ENCODE data around the gene GPR50. TPM values are rescaled to one million over a fixed set of nuclear protein-coding genes. Genes with fewer than 3 reads are reported as not detected.

GPR50 gene
- polyA plus RNA-seq, 1 of the 3 experiments (the other 2 are of a cell fraction) = not detected

GRCh38 chrX:151183912-151184565 lies 7.7 kb downstream of the GPR50 start:
- DNase-seq = no peak

GRCh38 chrX:151184705-151185104 lies 8.3 kb downstream of the GPR50 start:
- H4K20me1 ChIP-seq (ENCODE audit: insufficient read depth) = no peaks in the 10 kb centered on the region
- no peaks in the 10 kb centered on the region for H3K36me3 ChIP-seq (replicated peaks in 1 of 2; ENCODE audit: control insufficient read depth in 1 of 2, insufficient read depth in 2 of 2, low read length in 1 of 2)
- 5% methylated on average over 2 of the region's 2 CpGs for WGBS (ENCODE audit: low lambda C conversion rate)
- H3K4me2 ChIP-seq = no peak overlapping the region
- TF ChIP-seq RAD21 (IDR thresholded peaks at IDR 0.05; ENCODE audit: low read length) (no peak), RFX5 (IDR thresholded peaks at IDR 0.05; ENCODE audit: low read length) (no peak), EZH2phosphoT487 (IDR thresholded peaks at IDR 0.05; ENCODE audit: borderline replicate concordance, low read depth) (no peak), NFIC (IDR thresholded peaks at IDR 0.05; ENCODE audit: borderline replicate concordance) (no peak), MXI1 (IDR thresholded peaks at IDR 0.05; ENCODE audit: low read depth, low read length) (no peak), TEAD4 (IDR thresholded peaks at IDR 0.05; ENCODE audit: borderline replicate concordance, insufficient read depth) (no peak), JUND (IDR thresholded peaks at IDR 0.05) (no peak)
- TF ChIP-seq, protein P1, sequence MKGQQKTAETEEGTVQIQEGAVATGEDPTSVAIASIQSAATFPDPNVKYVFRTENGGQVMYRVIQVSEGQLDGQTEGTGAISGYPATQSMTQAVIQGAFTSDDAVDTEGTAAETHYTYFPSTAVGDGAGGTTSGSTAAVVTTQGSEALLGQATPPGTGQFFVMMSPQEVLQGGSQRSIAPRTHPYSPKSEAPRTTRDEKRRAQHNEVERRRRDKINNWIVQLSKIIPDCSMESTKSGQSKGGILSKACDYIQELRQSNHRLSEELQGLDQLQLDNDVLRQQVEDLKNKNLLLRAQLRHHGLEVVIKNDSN (IDR thresholded peaks at IDR 0.05; ENCODE audit: borderline replicate concordance, low read depth) = no peak
- TF ChIP-seq, protein P2, sequence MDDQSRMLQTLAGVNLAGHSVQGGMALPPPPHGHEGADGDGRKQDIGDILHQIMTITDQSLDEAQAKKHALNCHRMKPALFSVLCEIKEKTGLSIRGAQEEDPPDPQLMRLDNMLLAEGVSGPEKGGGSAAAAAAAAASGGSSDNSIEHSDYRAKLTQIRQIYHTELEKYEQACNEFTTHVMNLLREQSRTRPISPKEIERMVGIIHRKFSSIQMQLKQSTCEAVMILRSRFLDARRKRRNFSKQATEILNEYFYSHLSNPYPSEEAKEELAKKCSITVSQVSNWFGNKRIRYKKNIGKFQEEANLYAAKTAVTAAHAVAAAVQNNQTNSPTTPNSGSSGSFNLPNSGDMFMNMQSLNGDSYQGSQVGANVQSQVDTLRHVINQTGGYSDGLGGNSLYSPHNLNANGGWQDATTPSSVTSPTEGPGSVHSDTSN (IDR thresholded peaks at IDR 0.05) = no peak
- no peaks in the 10 kb centered on the region for H3K4me1 ChIP-seq (ENCODE audit: control insufficient read depth in 1 of 2, insufficient read depth in 2 of 2, low read depth in 1 of 2, low read length in 1 of 2)
- no peak overlapping the region for H3K27ac ChIP-seq (ENCODE audit: low read depth in 2 of 2, low read length in 1 of 2)
- H3K27me3 ChIP-seq (ENCODE audit: insufficient read depth) = peaks cover 19% of the 10 kb centered on the region; the same call in 1 of the 2 replicates
- no peak overlapping the region for H3K4me3 ChIP-seq (ENCODE audit: low read depth in 2 of 2, low read length in 1 of 2)
- POLR2A ChIA-PET = no interaction called here
- no peaks in the 10 kb centered on the region for H3F3A ChIP-seq (replicated peaks; ENCODE audit: insufficient read depth)
- H3K9me3 ChIP-seq = no peaks in the 10 kb centered on the region
- CTCF ChIA-PET = no interaction called here
- no peaks in the 10 kb centered on the region for H3K79me2 ChIP-seq (ENCODE audit: insufficient read depth)
- no peak overlapping the region for H2AFZ ChIP-seq (ENCODE audit: low read depth)
- no peaks in the 10 kb centered on the region for H3K9me2 ChIP-seq
- no peak overlapping the region for H3K9ac ChIP-seq
- no peak for DNase-seq

More at GRCh38 chrX:151183912-151184565, 7.7 kb downstream of the GPR50 start:
- no peaks in the 10 kb centered on the region for H3K9me3 ChIP-seq
- POLR2A ChIA-PET = no interaction called here
- no peaks in the 10 kb centered on the region for H3K9me2 ChIP-seq
- H3K4me2 ChIP-seq = no peak overlapping the region
- no peaks in the 10 kb centered on the region for H3K4me1 ChIP-seq (ENCODE audit: control insufficient read depth in 1 of 2, insufficient read depth in 2 of 2, low read depth in 1 of 2, low read length in 1 of 2)
- TF ChIP-seq GATA2 (CRISPR knock-in tag; IDR thresholded peaks at IDR 0.05) = no peak
- TF ChIP-seq NFIC (IDR thresholded peaks at IDR 0.05; ENCODE audit: borderline replicate concordance) = no peak
- no peak for TF ChIP-seq NRF1 (IDR thresholded peaks at IDR 0.05; ENCODE audit: low read depth, low read length)
- TF ChIP-seq, protein P3, sequence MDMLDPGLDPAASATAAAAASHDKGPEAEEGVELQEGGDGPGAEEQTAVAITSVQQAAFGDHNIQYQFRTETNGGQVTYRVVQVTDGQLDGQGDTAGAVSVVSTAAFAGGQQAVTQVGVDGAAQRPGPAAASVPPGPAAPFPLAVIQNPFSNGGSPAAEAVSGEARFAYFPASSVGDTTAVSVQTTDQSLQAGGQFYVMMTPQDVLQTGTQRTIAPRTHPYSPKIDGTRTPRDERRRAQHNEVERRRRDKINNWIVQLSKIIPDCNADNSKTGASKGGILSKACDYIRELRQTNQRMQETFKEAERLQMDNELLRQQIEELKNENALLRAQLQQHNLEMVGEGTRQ (IDR thresholded peaks at IDR 0.05; ENCODE audit: borderline replicate concordance, low read depth, low read length) = no peak
- TF ChIP-seq TCF12 (IDR thresholded peaks at IDR 0.05) = no peak
- H2AFZ ChIP-seq (ENCODE audit: low read depth) = no peak overlapping the region
- H3K27ac ChIP-seq (ENCODE audit: low read depth in 2 of 2, low read length in 1 of 2) = no peak overlapping the region
- H3K4me3 ChIP-seq (ENCODE audit: low read depth in 2 of 2, low read length in 1 of 2) = no peak overlapping the region
- CTCF ChIA-PET = no interaction called here
- WGBS (ENCODE audit: low lambda C conversion rate) = under 1% methylated on average over 14 of the region's 14 CpGs
- H3K79me2 ChIP-seq (ENCODE audit: insufficient read depth) = no peaks in the 10 kb centered on the region
- H3F3A ChIP-seq (replicated peaks; ENCODE audit: insufficient read depth) = no peaks in the 10 kb centered on the region
- no peaks in the 10 kb centered on the region for H3K36me3 ChIP-seq (replicated peaks in 1 of 2; ENCODE audit: control insufficient read depth in 1 of 2, insufficient read depth in 2 of 2, low read length in 1 of 2)
- peaks cover 24% of the 10 kb centered on the region; the same call in 1 of the 2 replicates for H3K27me3 ChIP-seq (ENCODE audit: insufficient read depth)
- no peak overlapping the region for H3K9ac ChIP-seq
- no peaks in the 10 kb centered on the region for H4K20me1 ChIP-seq (ENCODE audit: insufficient read depth)
